HG03135 (cell line): ENCODE data around the gene RASL12.
A peak's percentile ranks its signal among the peaks of the same experiment; 100 is the strongest.
"Not testable (repeated sequence)": the region's sequence is repeated elsewhere in the genome, so short reads cannot be mapped to it uniquely, and the experiment has no call there.

Source experiments
- ATAC-seq: cut with Tn5 transposase; IDR thresholded peaks from one replicate; pipeline ENCODE4 v1.9.1; 2021; ENCODE audit warnings: mild to moderate bottlenecking, moderate library complexity; ENCODE audit not compliant: unreplicated experiment

Gene RASL12

DNA sequence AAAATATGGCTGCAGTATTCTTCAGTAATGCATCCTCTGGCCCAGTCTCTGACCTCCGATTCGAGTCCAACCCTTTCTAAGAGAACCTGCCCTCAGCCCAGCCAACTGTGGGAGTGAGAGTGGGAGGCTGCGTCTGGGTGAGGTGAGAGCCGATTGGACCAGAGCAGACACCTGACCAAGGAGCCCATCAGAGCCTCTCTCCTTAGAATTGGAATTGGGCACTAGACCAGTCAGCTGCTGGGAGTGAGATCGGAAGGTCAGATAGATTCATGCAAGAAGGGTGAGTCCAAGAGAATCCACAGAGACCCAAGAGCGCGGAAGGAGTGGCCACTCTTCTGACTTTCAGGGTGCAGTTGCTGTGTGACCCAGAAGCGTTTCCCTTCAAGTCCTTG lies 10.2 kb downstream of the RASL12 start:
- ATAC-seq: no peak

- ATAC-seq: no peak
Measured at GRCh38 chr15:65056868-65057548, 10.8 kb downstream of the RASL12 start.

GRCh38 chr15:65056106-65056505 lies 11.7 kb downstream of the RASL12 start:
- no peak for ATAC-seq

- ATAC-seq: no peak
Measured at GRCh38 chr15:65055201-65055870, 12.5 kb downstream of the RASL12 start.

- peak; percentile 53 for ATAC-seq
Measured at GRCh38 chr15:65054333-65055200, 13.2 kb downstream of the RASL12 start.

DNA sequence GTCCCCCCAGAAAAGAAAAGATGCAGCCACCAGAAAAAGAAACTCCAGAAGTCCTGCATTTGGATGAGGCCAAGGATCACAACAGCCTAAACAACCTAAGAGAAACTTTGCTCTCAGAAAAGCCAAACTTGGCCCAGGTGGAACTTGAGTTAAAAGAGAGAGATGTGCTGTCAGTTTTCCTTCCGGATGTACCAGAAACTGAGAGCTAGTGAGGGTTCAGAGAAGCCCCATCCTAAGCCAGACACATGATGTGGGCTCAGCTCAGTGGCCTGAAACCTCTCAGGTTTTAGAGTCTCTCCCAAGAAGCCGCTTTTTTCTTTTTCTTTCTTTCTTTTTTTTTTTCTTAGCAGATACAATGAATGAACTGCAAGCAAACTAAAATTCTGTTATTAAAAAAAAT lies 14.8 kb downstream of the RASL12 start:
- ATAC-seq: no peak

DNA sequence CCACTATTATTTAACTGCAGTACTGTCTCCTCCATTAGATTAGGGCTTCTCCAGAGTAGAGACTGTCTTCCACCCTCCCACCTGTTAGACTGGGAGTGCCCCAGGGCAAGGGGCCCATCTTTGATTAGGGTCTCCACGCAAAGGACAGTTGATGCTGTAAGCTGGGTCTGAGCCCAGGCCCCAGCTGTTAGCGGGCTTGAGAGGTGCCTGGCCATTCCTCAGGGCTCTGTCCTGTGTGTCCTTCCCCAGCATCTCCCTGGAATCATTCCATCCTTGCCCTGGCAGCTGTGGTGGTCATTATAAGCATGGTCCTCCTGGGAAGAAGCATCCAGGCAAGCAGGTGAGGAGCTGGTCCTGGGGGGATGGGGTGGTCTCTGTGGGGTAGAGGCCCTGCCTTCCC lies 16.5 kb downstream of the RASL12 start:
- ATAC-seq: no peak

DNA sequence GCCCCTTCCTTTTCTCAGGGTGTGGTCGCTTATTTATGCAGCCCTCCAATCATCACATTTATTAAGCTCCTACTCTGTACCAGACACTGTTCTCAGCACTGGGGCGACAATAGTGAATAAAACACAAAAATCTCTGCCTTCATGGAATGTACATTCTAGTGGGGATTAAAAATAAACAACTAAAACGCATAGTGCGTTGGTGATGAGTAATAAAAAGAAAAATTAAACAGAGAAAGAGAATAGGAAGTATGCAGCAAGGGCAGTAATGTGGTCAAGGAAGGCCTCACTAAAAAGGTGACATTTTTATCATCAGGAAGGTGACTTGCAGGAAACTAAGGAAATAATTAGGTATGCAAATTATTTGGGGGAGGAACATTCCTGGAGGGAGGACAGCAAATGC lies 17.5 kb downstream of the RASL12 start:
- ATAC-seq: no peak

DNA sequence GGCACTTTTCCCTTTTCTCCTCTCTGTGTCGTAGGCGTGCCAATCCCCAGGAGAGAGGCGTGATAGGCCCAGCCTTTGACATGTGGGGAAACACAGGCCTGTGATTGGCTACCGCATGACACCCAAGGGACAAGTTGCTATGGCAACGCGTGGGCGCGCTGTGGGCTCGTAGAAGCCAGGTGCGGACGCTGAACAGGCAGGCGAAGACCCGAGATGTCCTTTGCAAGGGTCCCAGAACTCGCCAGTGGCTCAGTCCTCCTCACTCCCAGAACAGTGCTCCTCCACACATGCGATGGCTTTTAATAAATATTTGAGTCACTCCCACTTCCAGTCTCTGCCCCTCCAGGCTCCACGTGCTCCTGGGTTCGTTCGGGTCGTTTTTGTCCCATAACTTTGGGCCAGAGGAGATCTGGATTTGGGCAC lies 18.4 kb downstream of the RASL12 start:
- peak; percentile 88 for ATAC-seq

GRCh38 chr15:65048241-65048640 lies 19.6 kb downstream of the RASL12 start:
- no peak for ATAC-seq

DNA sequence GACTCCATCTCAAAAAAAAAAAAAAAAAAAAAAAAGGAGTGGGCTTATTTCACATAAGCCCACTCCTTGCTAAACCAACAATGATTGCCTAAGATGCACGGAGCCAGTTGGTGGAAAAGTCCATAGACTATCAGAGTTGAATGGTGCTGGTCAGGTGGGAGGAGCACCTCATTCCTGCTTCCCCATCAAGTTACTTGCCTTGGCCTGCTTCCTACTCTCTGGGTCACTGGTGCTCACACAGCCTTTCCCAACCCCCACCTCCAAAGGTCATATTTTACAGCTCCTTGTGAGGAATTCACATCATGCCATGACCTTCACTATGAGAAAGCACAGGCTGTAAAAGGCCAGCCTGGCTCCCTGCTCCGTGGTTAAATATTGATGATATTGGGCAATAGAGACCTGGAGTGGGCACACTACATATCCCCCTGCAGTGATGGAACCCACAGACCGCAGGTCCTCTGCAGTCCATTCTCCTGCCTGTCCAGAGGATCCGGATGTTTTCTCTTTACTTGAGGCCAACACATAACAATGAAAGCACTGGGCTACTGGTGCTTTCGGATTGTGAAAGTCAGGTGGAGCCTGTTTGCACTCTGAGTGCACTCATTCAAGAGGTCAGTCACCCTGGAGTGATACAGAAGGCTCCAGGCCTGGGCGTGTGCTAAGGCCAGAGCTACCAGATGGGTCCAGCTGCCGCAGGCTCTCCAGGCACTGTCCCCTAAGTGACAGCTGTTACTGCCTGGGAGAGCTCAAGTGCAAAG lies 22.9 kb downstream of the RASL12 start, which contains the start of gene SLC51B:
SLC51B (plus strand) TSS at position 664 of the 758 bp plus-strand sequence. CDS start 4,618 bp downstream, outside the sequence.
- ATAC-seq: no peak

DNA sequence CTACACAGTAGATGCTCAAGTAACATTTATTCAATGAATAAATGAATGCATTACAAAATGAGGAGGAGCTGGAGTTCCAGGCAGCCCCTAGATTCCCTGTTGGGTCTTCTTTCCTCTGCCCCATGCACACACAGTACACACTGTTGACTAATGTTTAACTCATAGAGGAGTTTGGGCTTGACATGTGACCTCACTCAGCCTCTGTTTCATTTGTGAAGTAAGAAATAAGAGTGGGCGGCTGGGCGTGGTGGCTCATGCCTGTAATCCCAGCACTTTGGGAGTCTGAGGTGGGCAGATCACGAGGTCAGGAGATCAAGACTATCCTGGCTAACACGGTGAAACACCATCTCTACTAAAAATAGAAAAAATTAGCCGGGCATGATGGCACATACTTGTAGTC lies 23.6 kb downstream of the RASL12 start:
- ATAC-seq: not testable (repeated sequence)

DNA sequence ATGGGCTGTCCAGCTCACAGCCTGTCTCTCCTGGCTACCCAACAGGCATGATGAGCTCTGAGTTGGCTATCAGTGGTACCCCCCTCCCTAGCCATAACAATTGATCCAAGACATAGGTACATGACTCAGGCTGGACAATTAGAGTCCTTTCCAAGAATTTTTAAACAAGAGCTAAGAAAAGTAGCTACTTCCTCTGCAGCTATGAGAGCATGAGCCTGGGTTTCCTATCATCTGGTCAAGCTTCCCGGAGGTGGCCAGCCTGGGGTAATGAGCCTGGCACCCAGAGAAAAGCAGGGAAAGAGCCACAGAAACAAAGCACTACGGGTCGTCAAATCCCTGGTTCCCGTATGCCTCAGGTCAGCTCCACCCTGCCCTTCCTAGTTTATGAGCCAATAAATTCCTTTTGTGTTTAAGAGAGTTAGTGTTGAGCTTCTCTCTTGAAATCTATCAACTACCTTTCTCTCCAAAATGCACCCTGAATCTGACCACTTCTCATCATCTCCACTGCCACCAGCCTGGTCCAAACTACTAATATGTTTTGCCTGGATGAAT lies 24.9 kb downstream of the RASL12 start:
- no peak for ATAC-seq

GRCh38 chr15:65041787-65042186 lies 26.0 kb downstream of the RASL12 start:
- no peak for ATAC-seq

DNA sequence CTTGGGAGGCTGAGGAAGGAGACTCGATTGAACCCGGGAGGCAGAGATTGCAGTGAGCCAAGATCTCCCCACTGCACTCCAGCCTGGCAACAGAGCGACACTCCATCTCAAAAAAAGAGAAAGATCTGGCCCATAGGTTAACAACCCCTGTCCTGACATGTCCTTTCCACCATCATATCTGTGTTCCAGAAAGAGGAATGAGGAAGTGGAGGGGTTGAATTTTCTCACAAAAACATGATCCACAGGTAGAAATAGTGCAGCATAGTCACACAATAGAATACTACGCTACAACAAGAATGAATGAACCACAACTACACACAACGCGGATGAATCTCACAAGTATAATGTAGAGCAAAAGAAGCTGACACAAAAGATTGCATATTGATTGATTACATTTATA lies 27.3 kb downstream of the RASL12 start:
- ATAC-seq: no peak

- ATAC-seq: no peak
Measured at GRCh38 chr15:65038836-65039235, 29.0 kb downstream of the RASL12 start.

- no peak for ATAC-seq
Measured at GRCh38 chr15:65038428-65038827, 29.4 kb downstream of the RASL12 start.

GRCh38 chr15:65037309-65037708 lies 30.5 kb downstream of the RASL12 start:
- ATAC-seq: no peak

- ATAC-seq: no peak
Measured at GRCh38 chr15:65034719-65035118, 33.1 kb downstream of the RASL12 start.

DNA sequence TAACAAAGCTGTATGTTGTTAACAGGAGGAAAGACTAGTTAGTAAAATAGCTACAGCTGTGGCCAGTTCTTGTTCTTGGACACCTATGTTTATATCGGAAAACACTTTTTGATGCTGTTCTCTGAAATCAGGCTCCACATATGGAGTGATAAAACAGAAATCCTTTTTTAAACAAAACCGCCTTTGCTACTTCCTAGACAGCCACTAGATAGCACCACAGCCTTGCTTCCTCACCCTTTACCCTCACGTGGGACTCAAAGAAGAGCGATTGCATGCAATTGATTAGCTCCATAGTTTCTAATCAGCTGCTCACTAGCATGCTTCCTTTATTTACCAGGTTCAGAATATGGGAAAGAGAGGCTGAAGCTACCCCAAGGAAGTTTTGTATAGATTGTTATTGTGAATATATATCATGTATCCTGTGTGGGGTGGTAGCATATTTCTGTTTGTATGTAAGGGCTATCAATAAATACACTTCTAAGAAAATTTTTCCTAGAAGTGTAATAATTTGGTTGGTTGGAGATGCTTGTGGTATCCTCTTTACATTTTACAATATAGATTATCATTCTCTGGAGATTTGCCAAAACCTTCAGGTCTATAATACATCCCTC lies 34.0 kb downstream of the RASL12 start:
- ATAC-seq: no peak
